DND-41 (cell line): ENCODE measurements around the gene GFPT1.

Experiments used
- ATAC-seq: fragments of 200-7000 bp; cut with Tn5 transposase; 3 replicates; pipeline ENCODE4 v1.9.1; 2021; ENCODE audit warnings: low read depth; ENCODE audit not compliant: insufficient read depth
- DNase-seq: peaks from one replicate; pipeline ENCODE4 v3.0.0-alpha.2; 2020
- H2AFZ ChIP-seq: 2 replicates; pipeline ENCODE4 v1.6.0; 2012; ENCODE audit warnings: low read depth, low read length
- H3K27ac ChIP-seq: 2 replicates; pipeline ENCODE4 v1.5.1; 2012; ENCODE audit warnings: low read length, inconsistent platforms
- H3K27me3 ChIP-seq: fragments of 200-600 bp; sonication (generic); 2 replicates; pipeline ENCODE4 v1.6.0; 2012; ENCODE audit warnings: low read length, mild to moderate bottlenecking, inconsistent platforms; ENCODE audit not compliant: insufficient read depth, poor library complexity
- H3K36me3 ChIP-seq: 2 replicates; pipeline ENCODE4 v1.5.1; 2012; ENCODE audit warnings: low read length, inconsistent platforms; ENCODE audit not compliant: insufficient read depth
- H3K4me1 ChIP-seq: 2 replicates; pipeline ENCODE4 v1.5.1; 2012; ENCODE audit warnings: mild to moderate bottlenecking, low read length; ENCODE audit not compliant: insufficient read depth
- H3K4me2 ChIP-seq: 2 replicates; pipeline ENCODE4 v1.6.0; 2012; ENCODE audit warnings: mild to moderate bottlenecking, moderate library complexity, low read length, inconsistent platforms; ENCODE audit not compliant: insufficient read depth
- H3K4me3 ChIP-seq, 2 experiments: fragments of 200-600 bp in 1 of 2; shearing (Covaris generic) in 1 of 2; 2 replicates each; pipeline ENCODE4 v1.5.1; 2012 to 2016; ENCODE audit warnings: inconsistent platforms in 2 of 2, low read length in 2 of 2, mild to moderate bottlenecking in 2 of 2, low read depth in 1 of 2, moderate library complexity in 1 of 2
- H3K79me2 ChIP-seq: 2 replicates; pipeline ENCODE4 v1.6.0; 2012; ENCODE audit warnings: low read length, inconsistent platforms; ENCODE audit not compliant: insufficient read depth
- H3K9ac ChIP-seq: 2 replicates; pipeline ENCODE4 v1.6.0; 2012; ENCODE audit warnings: low read depth, mild to moderate bottlenecking, inconsistent platforms, low read length, moderate library complexity
- H3K9me3 ChIP-seq: 2 replicates; pipeline ENCODE4 v1.5.1; 2012; ENCODE audit warnings: low read length, moderate library complexity, mild to moderate bottlenecking, inconsistent platforms; ENCODE audit not compliant: insufficient read depth, severe bottlenecking
- H4K20me1 ChIP-seq: 2 replicates; pipeline ENCODE4 v1.6.0; 2012; ENCODE audit warnings: low read length; ENCODE audit not compliant: insufficient read depth
- EZH2 ChIP-seq: IDR thresholded peaks from 3 replicates; pipeline ENCODE4 v1.6.1; 2012; ENCODE audit warnings: borderline replicate concordance, low read depth, mild to moderate bottlenecking, moderate library complexity, low read length, inconsistent platforms; ENCODE audit not compliant: severe bottlenecking
- TF ChIP-seq, protein P1 (sequence below): IDR thresholded peaks from 2 replicates; pipeline ENCODE4 v1.5.1; 2012; ENCODE audit warnings: borderline replicate concordance, low read length, moderate library complexity, mild to moderate bottlenecking; ENCODE audit not compliant: poor library complexity, severe bottlenecking; ENCODE audit errors: extremely low read depth

The GFPT1 gene

GRCh38 chr2:69384618-69385081, 2.4 kb downstream of the GFPT1 start:
- peaks cover 3% of the 10 kb centered on the region; the same call in 1 of the 2 replicates for H3K36me3 ChIP-seq

GRCh38 chr2:69383176-69383812, 3.7 kb downstream of the GFPT1 start:
- ATAC-seq (no peak), DNase-seq (no peak)
- H3K9ac ChIP-seq, result no peak overlapping the region; the same call in 1 of the 2 replicates
- TF ChIP-seq, protein P1, sequence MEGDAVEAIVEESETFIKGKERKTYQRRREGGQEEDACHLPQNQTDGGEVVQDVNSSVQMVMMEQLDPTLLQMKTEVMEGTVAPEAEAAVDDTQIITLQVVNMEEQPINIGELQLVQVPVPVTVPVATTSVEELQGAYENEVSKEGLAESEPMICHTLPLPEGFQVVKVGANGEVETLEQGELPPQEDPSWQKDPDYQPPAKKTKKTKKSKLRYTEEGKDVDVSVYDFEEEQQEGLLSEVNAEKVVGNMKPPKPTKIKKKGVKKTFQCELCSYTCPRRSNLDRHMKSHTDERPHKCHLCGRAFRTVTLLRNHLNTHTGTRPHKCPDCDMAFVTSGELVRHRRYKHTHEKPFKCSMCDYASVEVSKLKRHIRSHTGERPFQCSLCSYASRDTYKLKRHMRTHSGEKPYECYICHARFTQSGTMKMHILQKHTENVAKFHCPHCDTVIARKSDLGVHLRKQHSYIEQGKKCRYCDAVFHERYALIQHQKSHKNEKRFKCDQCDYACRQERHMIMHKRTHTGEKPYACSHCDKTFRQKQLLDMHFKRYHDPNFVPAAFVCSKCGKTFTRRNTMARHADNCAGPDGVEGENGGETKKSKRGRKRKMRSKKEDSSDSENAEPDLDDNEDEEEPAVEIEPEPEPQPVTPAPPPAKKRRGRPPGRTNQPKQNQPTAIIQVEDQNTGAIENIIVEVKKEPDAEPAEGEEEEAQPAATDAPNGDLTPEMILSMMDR, result no peak
- TF ChIP-seq EZH2, result no peak
- no peak overlapping the region for H3K27ac ChIP-seq
- peaks cover 10% of the 10 kb centered on the region; the same call in 1 of the 2 replicates for H4K20me1 ChIP-seq
- no peak overlapping the region for H2AFZ ChIP-seq
- H3K27me3 ChIP-seq, result no peaks in the 10 kb centered on the region
- H3K9me3 ChIP-seq, result no peaks in the 10 kb centered on the region
- H3K4me1 ChIP-seq, result peaks cover 47% of the 10 kb centered on the region
- H3K36me3 ChIP-seq, result peaks cover 3% of the 10 kb centered on the region; the same call in 1 of the 2 replicates
- H3K4me2 ChIP-seq, result no peak overlapping the region
- H3K4me3 ChIP-seq, result no peak overlapping the region
- H3K79me2 ChIP-seq, result peaks cover 93% of the 10 kb centered on the region

More at GRCh38 chr2:69384618-69385081, 2.4 kb downstream of the GFPT1 start:
- no peak overlapping the region for H3K9ac ChIP-seq
- peaks cover 80% of the 10 kb centered on the region for H3K79me2 ChIP-seq
- H3K4me3 ChIP-seq, result no peak overlapping the region
- no peak for DNase-seq
- no peaks in the 10 kb centered on the region for H3K9me3 ChIP-seq
- ATAC-seq, result no peak
- no peak overlapping the region for H3K27ac ChIP-seq
- no peak for TF ChIP-seq EZH2
- TF ChIP-seq, protein P1, result no peak
- no peak overlapping the region for H2AFZ ChIP-seq
- H3K4me1 ChIP-seq, result peaks cover 47% of the 10 kb centered on the region
- H3K27me3 ChIP-seq, result no peaks in the 10 kb centered on the region
- peak overlapping the region; percentile 71 for H3K4me2 ChIP-seq
- H4K20me1 ChIP-seq, result peaks cover 8% of the 10 kb centered on the region; the same call in 1 of the 2 replicates

- H3K4me3 ChIP-seq, result no peak overlapping the region
- H2AFZ ChIP-seq, result no peak overlapping the region
- ATAC-seq (no peak), DNase-seq (no peak)
- TF ChIP-seq, protein P1, result no peak
- no peak for TF ChIP-seq EZH2
- peak overlapping the region; percentile 4; the same call in 1 of the 2 replicates for H3K4me2 ChIP-seq
- peaks cover 16% of the 10 kb centered on the region; the same call in 1 of the 2 replicates for H4K20me1 ChIP-seq
- peaks cover 98% of the 10 kb centered on the region for H3K79me2 ChIP-seq
- H3K9ac ChIP-seq, result no peak overlapping the region
- H3K27ac ChIP-seq, result no peak overlapping the region
- peaks cover 40% of the 10 kb centered on the region for H3K4me1 ChIP-seq
- no peaks in the 10 kb centered on the region for H3K27me3 ChIP-seq
- peaks cover 3% of the 10 kb centered on the region; the same call in 1 of the 2 replicates for H3K36me3 ChIP-seq
- H3K9me3 ChIP-seq, result no peaks in the 10 kb centered on the region
Measured at GRCh38 chr2:69382547-69382946, 4.5 kb downstream of the GFPT1 start.
